HEK293 (cell line): ENCODE measurements around the gene DSE.

Source experiments
- CTCF ChIA-PET: fragments of 350-600 bp; formaldehyde crosslinking; extraction: SDS; loops from one replicate; lab custom pipeline; 2021; ENCODE audit warnings: antibody characterized with exemption; lab: Yijun Ruan, JAX
- POLR2A ChIA-PET: fragments of 300-600 bp; formaldehyde crosslinking; extraction: SDS; loops from one replicate; lab custom pipeline; 2020; ENCODE audit warnings: antibody characterized with exemption, inconsistent platforms; lab: Yijun Ruan, JAX
- H3K27ac ChIP-seq: fragments of 200-500 bp; sonication (Bioruptor generic); 2 replicates; pipeline ENCODE4 v1.5.1; 2014; ENCODE audit warnings: low read depth, low read length, control low read depth, inconsistent platforms; ENCODE audit errors: extremely low read depth
- H3K36me3 ChIP-seq, 2 experiments: fragments of 200-500 bp in 1 of 2; sonication (Bioruptor generic) in 1 of 2; 1 replicate in 1 of 2; 2 replicates in 1 of 2; pipeline ENCODE4 v1.5.1; 2014 to 2017; ENCODE audit warnings: inconsistent platforms in 2 of 2, low read length in 2 of 2; ENCODE audit not compliant: control insufficient read depth in 2 of 2, insufficient read depth in 1 of 2
- H3K4me1 ChIP-seq: fragments of 200-500 bp; sonication (Bioruptor generic); 2 replicates; pipeline ENCODE4 v1.5.1; 2014; ENCODE audit warnings: mild to moderate bottlenecking, low read length, inconsistent platforms; ENCODE audit not compliant: control insufficient read depth, insufficient read depth
- H3K4me3 ChIP-seq: 2 replicates; pipeline ENCODE4 v1.5.1; 2011; ENCODE audit warnings: low read depth, mild to moderate bottlenecking, control low read depth, low read length, moderate library complexity
- H3K9me3 ChIP-seq: fragments of 200-500 bp; sonication (Bioruptor generic); 2 replicates; pipeline ENCODE4 v1.5.1; 2014; ENCODE audit warnings: low read depth, low read length, inconsistent platforms; ENCODE audit not compliant: control insufficient read depth, insufficient read depth
- BCL11A ChIP-seq: fragments of 450-650 bp; formaldehyde crosslinking; IDR thresholded peaks from 2 replicates; pipeline ENCODE4 v1.5.1; 2016; ENCODE audit warnings: low read depth, missing biosample characterization, missing genetic modification characterization
- BCL11B ChIP-seq: fragments of 450-650 bp; formaldehyde crosslinking; IDR thresholded peaks from 2 replicates; pipeline ENCODE4 v1.5.1; 2016; ENCODE audit warnings: low read depth, missing biosample characterization, missing genetic modification characterization
- GLIS2 ChIP-seq: fragments of 450-650 bp; formaldehyde crosslinking; IDR thresholded peaks from 2 replicates; pipeline ENCODE4 v1.5.1; 2016; ENCODE audit warnings: missing biosample characterization, missing genetic modification characterization
- HOXC10 ChIP-seq: sonication (generic); formaldehyde crosslinking; IDR thresholded peaks from 2 replicates; pipeline ENCODE4 v1.8.1; 2023; ENCODE audit warnings: mild to moderate bottlenecking, missing genetic modification reagents
- OVOL3 ChIP-seq: fragments of 450-650 bp; formaldehyde crosslinking; IDR thresholded peaks from 2 replicates; pipeline ENCODE4 v1.5.1; 2016; ENCODE audit warnings: missing biosample characterization, missing genetic modification characterization
- PBX3 ChIP-seq: sonication (generic); formaldehyde crosslinking; IDR thresholded peaks from 2 replicates; pipeline ENCODE4 v1.8.1; 2022; ENCODE audit warnings: mild to moderate bottlenecking, moderate library complexity, missing genetic modification reagents
- PRDM1 ChIP-seq: fragments of 450-650 bp; formaldehyde crosslinking; IDR thresholded peaks from 2 replicates; pipeline ENCODE4; 2016; ENCODE audit warnings: missing biosample characterization, missing genetic modification characterization
- PRDM6 ChIP-seq: fragments of 450-650 bp; formaldehyde crosslinking; IDR thresholded peaks from 2 replicates; pipeline ENCODE4 v1.5.1; 2017; ENCODE audit warnings: missing biosample characterization, missing genetic modification characterization
- ZBTB1 ChIP-seq: fragments of 450-650 bp; formaldehyde crosslinking; IDR thresholded peaks from 2 replicates; pipeline ENCODE4 v1.5.1; 2016; ENCODE audit warnings: missing biosample characterization, missing genetic modification characterization
- ZNF114 ChIP-seq: fragments of 450-650 bp; formaldehyde crosslinking; IDR thresholded peaks from 2 replicates; pipeline ENCODE4 v1.5.0; 2017; ENCODE audit warnings: missing biosample characterization, missing genetic modification characterization
- ZNF174 ChIP-seq: fragments of 450-650 bp; formaldehyde crosslinking; IDR thresholded peaks from 2 replicates; pipeline ENCODE4 v1.5.0; 2017; ENCODE audit warnings: missing biosample characterization, mild to moderate bottlenecking, missing genetic modification characterization
- ZNF19 ChIP-seq: fragments of 450-650 bp; formaldehyde crosslinking; IDR thresholded peaks from 2 replicates; pipeline ENCODE4; 2016; ENCODE audit warnings: missing biosample characterization, missing genetic modification characterization, low read depth
- ZNF202 ChIP-seq: fragments of 450-650 bp; formaldehyde crosslinking; IDR thresholded peaks from 2 replicates; pipeline ENCODE4 v1.5.1; 2016; ENCODE audit warnings: missing biosample characterization, missing genetic modification characterization, borderline replicate concordance
- ZNF280C ChIP-seq: fragments of 450-650 bp; formaldehyde crosslinking; IDR thresholded peaks from 2 replicates; pipeline ENCODE4 v1.5.1; 2016; ENCODE audit warnings: missing biosample characterization, missing genetic modification characterization
- ZNF362 ChIP-seq: fragments of 450-650 bp; formaldehyde crosslinking; IDR thresholded peaks from 2 replicates; pipeline ENCODE4 v1.5.1; 2016; ENCODE audit warnings: missing biosample characterization, missing genetic modification characterization
- ZNF549 ChIP-seq: fragments of 450-650 bp; IDR thresholded peaks from 2 replicates; pipeline ENCODE4 v1.5.1; 2018; ENCODE audit warnings: missing biosample characterization, missing genetic modification characterization, mild to moderate bottlenecking, inconsistent platforms, moderate library complexity
- ZNF555 ChIP-seq: fragments of 450-650 bp; formaldehyde crosslinking; conservative IDR thresholded peaks from 2 replicates; pipeline ENCODE4 v1.5.1; 2017; ENCODE audit warnings: missing biosample characterization, mild to moderate bottlenecking, missing genetic modification characterization, inconsistent platforms
- ZNF571 ChIP-seq: fragments of 450-650 bp; formaldehyde crosslinking; IDR thresholded peaks from 2 replicates; pipeline ENCODE4 v1.5.0; 2017; ENCODE audit warnings: missing biosample characterization, missing genetic modification characterization
- ZNF626 ChIP-seq: fragments of 450-650 bp; sonication (Bioruptor Pico); formaldehyde crosslinking; IDR thresholded peaks from 2 replicates; pipeline ENCODE4 v1.5.1; 2018; ENCODE audit warnings: missing biosample characterization, missing genetic modification characterization, inconsistent platforms
- ZNF658 ChIP-seq: fragments of 450-650 bp; formaldehyde crosslinking; IDR thresholded peaks from 2 replicates; pipeline ENCODE4; 2016; ENCODE audit warnings: missing biosample characterization, missing genetic modification characterization
- ZNF707 ChIP-seq: fragments of 450-650 bp; formaldehyde crosslinking; IDR thresholded peaks from 2 replicates; pipeline ENCODE4 v1.5.1; 2016; ENCODE audit warnings: missing biosample characterization, missing genetic modification characterization
- ZNF747 ChIP-seq: fragments of 450-650 bp; formaldehyde crosslinking; IDR thresholded peaks from 2 replicates; pipeline ENCODE4 v1.5.1; 2016; ENCODE audit warnings: missing biosample characterization, missing genetic modification characterization
- ZNF791 ChIP-seq: fragments of 450-650 bp; formaldehyde crosslinking; IDR thresholded peaks from 2 replicates; pipeline ENCODE4 v1.5.1; 2016; ENCODE audit warnings: missing biosample characterization, missing genetic modification characterization
- ZSCAN16 ChIP-seq: fragments of 450-650 bp; formaldehyde crosslinking; IDR thresholded peaks from 2 replicates; pipeline ENCODE4 v1.5.1; 2016; ENCODE audit warnings: missing biosample characterization, missing genetic modification characterization

Gene DSE

GRCh38 chr6:116395647-116396046 lies 24.9 kb downstream of the DSE start (continued):
- no peak for TF ChIP-seq BCL11B (tag by site-specific recombination)
- TF ChIP-seq ZNF791 (tag by site-specific recombination), result no peak
- TF ChIP-seq ZNF202, result no peak
- TF ChIP-seq ZNF114 (tag by site-specific recombination), result no peak
- no peak for TF ChIP-seq BCL11A (tag by site-specific recombination)

- H3K27ac ChIP-seq, result no peak overlapping the region
- ChIA-PET POLR2A (no interaction called here), CTCF (interaction anchor here (0.6 to 1.6 kb wide), 4 partner anchors 13 to 165 kb away, joined by 3 to 4 read pairs (median 4); no protein-coding TSS in a partner anchor)
- TF ChIP-seq ZNF280C (tag by site-specific recombination) (no peak), OVOL3 (tag by site-specific recombination) (no peak), ZNF555 (no peak), ZNF19 (tag by site-specific recombination) (no peak), ZNF174 (tag by site-specific recombination) (no peak), HOXC10 (CRISPR knock-in tag) (no peak), ZNF571 (tag by site-specific recombination) (no peak), ZNF362 (tag by site-specific recombination) (no peak), ZNF626 (tag by site-specific recombination) (no peak), PBX3 (CRISPR knock-in tag) (no peak), ZNF549 (tag by site-specific recombination) (no peak), ZBTB1 (tag by site-specific recombination) (no peak), ZNF658 (tag by site-specific recombination) (no peak), ZSCAN16 (tag by site-specific recombination) (no peak), GLIS2 (tag by site-specific recombination) (no peak)
- no peak overlapping the region for H3K4me3 ChIP-seq
- H3K4me1 ChIP-seq, result peaks cover 14% of the 10 kb centered on the region
- no peaks in the 10 kb centered on the region for H3K9me3 ChIP-seq
- H3K36me3 ChIP-seq, result peaks cover 0 to 10% of the 10 kb centered on the region in 2 experiments; a peak in 1 of 3 replicates
Observed at GRCh38 chr6:116396441-116396840, 25.7 kb downstream of the DSE start.

GRCh38 chr6:116397914-116398313 lies 27.2 kb downstream of the DSE start:
- Histone ChIP-seq H3K4me3 (no peak overlapping the region), H3K27ac (no peak overlapping the region), H3K36me3 (peaks cover 0 to 10% of the 10 kb centered on the region in 2 experiments; a peak in 1 of 3 replicates), H3K4me1 (peaks cover 14% of the 10 kb centered on the region), H3K9me3 (no peaks in the 10 kb centered on the region)
- POLR2A ChIA-PET, result no interaction called here
- CTCF ChIA-PET, result no interaction called here
- TF ChIP-seq ZNF791 (tag by site-specific recombination) (no peak), ZNF707 (no peak), GLIS2 (tag by site-specific recombination) (no peak), ZNF747 (tag by site-specific recombination) (no peak), PRDM6 (tag by site-specific recombination) (peak; percentile 28; the same call in 1 of the 2 replicates), PRDM1 (tag by site-specific recombination) (peak; percentile 38; the same call in 1 of the 2 replicates)
